HCEC 1CT (cell line): ENCODE data around the gene ZNF576.
"Not testable (repeated sequence)": the region's sequence is repeated elsewhere in the genome, so short reads cannot be mapped to it uniquely, and the experiment has no call there.

Experiments used
- DNase-seq: peaks from one replicate; pipeline ENCODE4 v3.0.0-alpha.2; 2017

Gene ZNF576

GRCh38 chr19:43600326-43600725, 3.9 kb downstream of the ZNF576 start:
- DNase-seq, result not testable (repeated sequence)

GRCh38 chr19:43605875-43606568, 9.6 kb downstream of the ZNF576 start:
- no peak for DNase-seq

- DNase-seq, result no peak
These were observed 10.3 kb downstream of the ZNF576 start for GRCh38 chr19:43606569-43607229.

- no peak for DNase-seq
These were observed 11.1 kb downstream of the ZNF576 start for GRCh38 chr19:43607238-43608205.

GRCh38 chr19:43609872-43610271, 13.5 kb downstream of the ZNF576 start:
- DNase-seq, result no peak

- no peak for DNase-seq
These were observed 14.1 kb downstream of the ZNF576 start for GRCh38 chr19:43610493-43610892.

GRCh38 chr19:43611788-43612187, 15.4 kb downstream of the ZNF576 start, which contains the start of gene SRRM5:
TSS of gene SRRM5 (plus strand) at chr19:43612088. CDS start at chr19:43612122, 34 bp downstream.
- DNase-seq, result no peak

- no peak for DNase-seq
These were observed 16.0 kb downstream of the ZNF576 start for GRCh38 chr19:43612374-43612773.

- DNase-seq, result no peak
These were observed 19.9 kb downstream of the ZNF576 start for GRCh38 chr19:43616306-43616705.

- DNase-seq, result no peak
These were observed 20.6 kb downstream of the ZNF576 start for GRCh38 chr19:43616954-43617353.

GRCh38 chr19:43618921-43619261, 22.5 kb downstream of the ZNF576 start:
- peak; percentile 29 for DNase-seq

- DNase-seq, result peak; percentile 79
These were observed 23.1 kb downstream of the ZNF576 start, which contains the start of gene ZNF428 for GRCh38 chr19:43619262-43620060. TSS of gene ZNF428 (minus strand) at chr19:43619629. CDS start at chr19:43614304, 5,325 bp downstream.

GRCh38 chr19:43620061-43621001, 23.9 kb downstream of the ZNF576 start:
- DNase-seq, result no peak

- no peak for DNase-seq
These were observed 25.7 kb downstream of the ZNF576 start for GRCh38 chr19:43622070-43622469.

GRCh38 chr19:43622956-43623355, 26.6 kb downstream of the ZNF576 start:
- no peak for DNase-seq

GRCh38 chr19:43623889-43624670, 27.7 kb downstream of the ZNF576 start:
- DNase-seq, result no peak

- DNase-seq, result no peak
These were observed 28.5 kb downstream of the ZNF576 start for GRCh38 chr19:43624933-43625332.

GRCh38 chr19:43625918-43626579, 29.7 kb downstream of the ZNF576 start:
- no peak for DNase-seq

GRCh38 chr19:43626838-43627237, 30.4 kb downstream of the ZNF576 start:
- DNase-seq, result no peak
